Measurements from ENCODE around the gene ARMH4. TPM values are rescaled to one million over a fixed set of nuclear protein-coding genes. Genes with fewer than 3 reads are reported as not detected.
A peak's percentile ranks its signal among the peaks of the same experiment; 100 is the strongest.

Gene ARMH4, protein sequence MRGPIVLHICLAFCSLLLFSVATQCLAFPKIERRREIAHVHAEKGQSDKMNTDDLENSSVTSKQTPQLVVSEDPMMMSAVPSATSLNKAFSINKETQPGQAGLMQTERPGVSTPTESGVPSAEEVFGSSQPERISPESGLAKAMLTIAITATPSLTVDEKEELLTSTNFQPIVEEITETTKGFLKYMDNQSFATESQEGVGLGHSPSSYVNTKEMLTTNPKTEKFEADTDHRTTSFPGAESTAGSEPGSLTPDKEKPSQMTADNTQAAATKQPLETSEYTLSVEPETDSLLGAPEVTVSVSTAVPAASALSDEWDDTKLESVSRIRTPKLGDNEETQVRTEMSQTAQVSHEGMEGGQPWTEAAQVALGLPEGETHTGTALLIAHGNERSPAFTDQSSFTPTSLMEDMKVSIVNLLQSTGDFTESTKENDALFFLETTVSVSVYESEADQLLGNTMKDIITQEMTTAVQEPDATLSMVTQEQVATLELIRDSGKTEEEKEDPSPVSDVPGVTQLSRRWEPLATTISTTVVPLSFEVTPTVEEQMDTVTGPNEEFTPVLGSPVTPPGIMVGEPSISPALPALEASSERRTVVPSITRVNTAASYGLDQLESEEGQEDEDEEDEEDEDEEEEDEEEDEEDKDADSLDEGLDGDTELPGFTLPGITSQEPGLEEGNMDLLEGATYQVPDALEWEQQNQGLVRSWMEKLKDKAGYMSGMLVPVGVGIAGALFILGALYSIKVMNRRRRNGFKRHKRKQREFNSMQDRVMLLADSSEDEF
- 2.3 TPM for total RNA-seq
- long read RNA-seq, full-length matches to known transcripts, result 1 of 10 reads
- long read RNA-seq, partial matches to known transcripts, result 2 of 10 reads
- long read RNA-seq, other reads (novel, unspliced or antisense), result 7 of 10 reads

DNA sequence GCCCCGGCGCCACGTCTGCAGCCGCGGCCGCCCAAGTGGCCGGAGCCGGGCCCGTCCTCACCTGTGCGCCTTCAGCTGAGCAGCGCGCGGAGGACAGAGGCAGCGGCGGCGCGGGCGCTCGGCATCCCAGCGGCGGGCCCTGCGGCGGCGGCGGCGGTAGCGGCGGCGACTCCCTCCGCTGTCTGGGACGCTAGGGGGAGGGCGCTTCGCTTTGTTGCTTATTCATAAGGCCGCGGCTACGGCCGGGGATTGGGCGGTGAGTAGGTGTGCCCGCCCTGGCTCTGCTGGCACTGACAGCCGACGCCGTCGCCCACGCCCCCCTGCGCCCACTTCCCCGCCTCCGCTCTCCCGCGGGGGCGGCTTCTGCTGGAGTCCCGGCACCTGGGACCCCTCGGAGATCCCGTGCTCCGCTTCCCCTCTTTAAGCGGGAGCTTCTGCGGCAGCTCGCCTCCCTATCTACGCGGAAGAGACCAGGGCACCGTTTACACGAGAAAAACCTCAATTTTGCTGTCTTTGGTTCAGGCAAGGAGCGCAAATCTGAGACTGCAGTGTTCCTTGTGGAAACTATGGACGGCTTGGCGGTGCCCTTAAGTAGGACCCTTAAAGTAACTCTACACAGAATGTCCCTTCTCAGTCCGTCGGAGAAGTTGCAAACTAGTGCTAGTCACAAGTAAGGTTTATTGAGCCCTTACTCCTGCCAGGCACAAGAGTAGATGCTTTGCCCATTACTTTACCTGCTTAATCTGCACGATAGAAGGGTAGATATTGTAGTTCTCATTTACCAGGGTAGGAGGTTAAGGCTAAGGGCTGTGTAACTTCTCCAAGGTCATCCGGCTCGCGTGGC is at the start of gene ARMH4:
ARMH4 (minus strand) TSS at position 200 of the 844 bp plus-strand sequence. CDS start 12,855 bp downstream, outside the sequence.
- Histone ChIP-seq H3K27ac (no peak within 1 kb of the TSS), H3K27me3 (peaks cover 18% of the 10 kb centered on the region), H3K4me1 (peaks cover 8% of the 10 kb centered on the region), H3K36me3 (no peaks in the 10 kb centered on the region), H3K9me3 (no peaks in the 10 kb centered on the region), H3K4me3 (peak within 1 kb of the TSS; percentile 66)
- intact Hi-C loops (cut with DNase I), result no loop called here
- DNase-seq (peak; percentile 90), ATAC-seq (peak; percentile 97)
- peak; percentile 29 for TF ChIP-seq CTCF (IDR thresholded peaks at IDR 0.05)

DNA sequence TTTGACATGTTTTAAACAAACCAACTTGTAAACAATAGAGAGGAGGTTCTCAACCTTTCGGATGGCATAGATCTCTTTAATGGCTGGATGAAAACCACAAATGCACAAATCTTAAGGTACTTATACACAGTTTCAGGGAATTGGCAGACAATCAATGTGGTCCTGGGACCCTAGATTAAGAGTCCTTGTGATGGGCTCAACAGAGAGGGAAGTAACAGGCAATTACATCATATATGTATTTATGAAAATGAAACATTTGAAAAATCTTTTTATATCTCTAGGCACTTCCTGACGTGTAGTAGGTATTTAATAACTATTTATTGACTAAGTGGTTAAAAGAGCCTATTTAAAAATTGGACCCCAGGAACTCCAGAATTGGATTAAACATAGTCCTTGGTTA is 48.8 kb upstream of the ARMH4 start:
- Histone ChIP-seq H3K36me3 (peaks cover 8% of the 10 kb centered on the region), H3K4me1 (peaks cover 11% of the 10 kb centered on the region), H3K27ac (peak overlapping the region; percentile 93), H3K4me3 (peak overlapping the region; percentile 88), H3K27me3 (no peaks in the 10 kb centered on the region), H3K9me3 (no peaks in the 10 kb centered on the region)
- no peak for ATAC-seq
- intact Hi-C loops (cut with DNase I), result no loop called here
- DNase-seq, result no peak
- TF ChIP-seq CTCF (IDR thresholded peaks at IDR 0.05), result no peak

GRCh38 chr14:58200480-58200841 is 48.4 kb upstream of the ARMH4 start:
- peak overlapping the region; percentile 93 for H3K27ac ChIP-seq
- peaks cover 8% of the 10 kb centered on the region for H3K36me3 ChIP-seq
- ATAC-seq (no peak), DNase-seq (no peak)
- peak overlapping the region; percentile 88 for H3K4me3 ChIP-seq
- peaks cover 11% of the 10 kb centered on the region for H3K4me1 ChIP-seq
- no peaks in the 10 kb centered on the region for H3K27me3 ChIP-seq
- H3K9me3 ChIP-seq, result no peaks in the 10 kb centered on the region
- intact Hi-C loops (cut with DNase I), result no loop called here
- no peak for TF ChIP-seq CTCF (IDR thresholded peaks at IDR 0.05)

DNA sequence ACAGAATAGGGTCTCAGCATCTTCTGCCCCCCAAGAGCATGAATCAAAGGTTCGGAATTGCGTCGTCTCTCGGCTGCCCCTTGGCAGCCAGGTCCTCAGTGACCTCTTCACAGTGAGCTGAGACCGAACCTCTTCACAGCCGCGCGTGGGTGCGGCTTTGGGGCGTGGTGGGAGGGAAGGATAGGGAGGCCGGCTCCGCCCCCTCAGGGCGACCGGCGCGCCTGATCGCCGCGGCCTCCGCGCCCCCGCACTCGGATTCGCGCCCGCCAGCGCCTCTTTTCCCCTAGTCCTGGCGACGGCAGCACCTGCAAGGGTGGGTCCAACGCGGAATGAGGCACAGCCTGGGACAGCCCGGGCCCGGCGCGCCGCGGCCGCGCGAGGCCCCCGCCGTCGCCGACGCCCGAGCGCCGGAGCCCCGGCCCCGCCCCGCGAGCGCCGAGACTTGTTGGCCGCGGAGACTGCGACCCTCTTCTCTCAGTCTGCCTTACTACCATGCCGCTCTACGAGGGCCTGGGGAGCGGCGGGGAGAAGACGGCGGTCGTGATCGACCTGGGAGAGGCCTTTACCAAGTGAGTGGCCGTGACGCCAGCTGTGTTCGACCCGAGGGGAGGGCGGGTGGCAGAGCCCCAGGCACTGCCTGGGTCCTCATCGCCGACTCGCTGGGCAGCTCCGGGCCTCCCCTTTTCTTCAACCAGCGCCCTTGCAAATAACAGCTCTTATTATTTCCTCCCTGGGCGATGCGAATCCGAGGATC is 47.9 kb upstream of the ARMH4 start, which contains the start of gene ACTR10:
ACTR10 (plus strand) TSS at position 424 of the 754 bp plus-strand sequence; CDS start at position 493, 69 bp downstream.
- H3K36me3 ChIP-seq, result peaks cover 8% of the 10 kb centered on the region
- intact Hi-C loops (cut with DNase I), result no loop called here
- peak within 1 kb of the TSS; percentile 93 for H3K27ac ChIP-seq

More for the DNA sequence above, 47.9 kb upstream of the ARMH4 start, which contains the start of gene ACTR10:
- TF ChIP-seq CTCF (IDR thresholded peaks at IDR 0.05), result peak; percentile 5
- DNase-seq, result peak; percentile 97
- Histone ChIP-seq H3K9me3 (no peaks in the 10 kb centered on the region), H3K4me1 (peaks cover 11% of the 10 kb centered on the region), H3K27me3 (no peaks in the 10 kb centered on the region), H3K4me3 (peak within 1 kb of the TSS; percentile 88)
- ATAC-seq, result peak; percentile 99

All from upper lobe of right lung (tissue), 1 donor.